Pancreas (tissue), 10 donors: Measurements from ENCODE around the gene RPL10A. TPM values are rescaled to one million over a fixed set of nuclear protein-coding genes. Genes with fewer than 3 reads are reported as not detected.

ENCODE experiments used
- ATAC-seq, 4 donors: fragments of 200-7000 bp; cut with Tn5 transposase; one replicate each; pipeline versions ENCODE4 v1.8.0 to v1.9.1; 2020; ENCODE audit warnings: mild to moderate bottlenecking in 4 of 4, moderate library complexity in 4 of 4
- DNase-seq, 6 donors: peaks; one replicate each; pipeline ENCODE4 v3.0.0-alpha.2; 2020
- FAIRE-seq: peaks from 2 replicates; lab custom pipeline; 2012; peaks lifted over from hg19 to GRCh38; lab: Jason Lieb, UNC
- H3K27ac ChIP-seq, 4 donors: fragments of 200-600 bp; sonication (generic); 1 replicate in 3 of 4; 2 replicates in 1 of 4; pipeline versions ENCODE4 v1.5.0 to v1.8.0; 2020
- H3K27me3 ChIP-seq, 4 donors: fragments of 200-600 bp; one replicate each; pipeline ENCODE4 v1.8.0; 2021
- H3K36me3 ChIP-seq, 3 donors: fragments of 200-600 bp; sonication (generic) in 1 of 3; one replicate each; pipeline versions ENCODE4 v1.5.0 to v1.8.0; 2020 to 2021
- H3K4me1 ChIP-seq, 3 donors: fragments of 200-600 bp; one replicate each; pipeline ENCODE4 v1.8.0; 2021
- H3K4me3 ChIP-seq, 4 donors: fragments of 200-600 bp; sonication (generic) in 2 of 4; one replicate each; pipeline versions ENCODE4 v1.5.0 to v1.8.0; 2020 to 2021
- H3K9me3 ChIP-seq, 4 donors: fragments of 200-600 bp; one replicate each; pipeline ENCODE4 v1.8.0; 2021
- CTCF ChIP-seq, 4 donors: fragments of 200-600 bp; sonication (generic) in 3 of 4; IDR thresholded peaks; one replicate each; pipeline versions ENCODE4 v1.5.0 to v1.8.0; 2021; ENCODE audit warnings: antibody characterized with exemption in 4 of 4
- WGBS, 2 donors: extraction: QIAGEN DNeasy Blood & Tissue Kit; methylation state at CpG; one replicate each; pipeline ENCODE4 v1.1.7; 2013; 5-methylcytosine and 5-hydroxymethylcytosine counted together
- intact Hi-C, 3 donors: fragments of 100-400 bp; cut with DNase I; formaldehyde crosslinking; loops; one replicate each; pipeline versions ENCODE4 v1.11.1 to v1.14.2; 2022
- polyA plus RNA-seq, 2 donors: library from polyadenylated mRNA; stranded (reverse); fragments of 200-250 nt; gene quantifications; one replicate each; pipeline ENCODE4 v1.2.3, GENCODE V29; 2013
- total RNA-seq, 6 donors: library from RNA; stranded (reverse); fragmentation: NEBNext Ultra II Directional in 4 of 6; extraction: Animal tissue kit (Norgen Biotek cat#: 25700) in 4 of 6; gene quantifications; one replicate each; pipeline versions ENCODE4 v1.2.1 to v1.2.4, GENCODE V29; 2021 to 2023
- donor health status: healthy with polysubstance abuse.
- donor health status: DM: no; HTN: no; CAD: no; lungs with moderate emphysema.
- donor health status: DM: no; HTN: no; CAD: no.
- donor health status: control.
- donor health status: control.
- donor health status: Bipolar disorder and iron deficiency.
- donor health status: DM: yes; HTN: yes; CAD: no.
- donor health status: DM: no; HTN: no; CAD: no.
- donor health status: DM: no; HTN: no; CAD: no.
- donor health status: DM: yes; HTN: yes; CAD: no.

Gene RPL10A
- total and polyA plus RNA-seq, 8 donors: 429 to 1,265 (median 898) TPM

- Histone ChIP-seq H3K36me3 (no peaks in the 10 kb centered on the region), H3K4me3 (peak overlapping the region in 2 of 4 donors; percentile 15 to 16), H3K27me3 (no peaks in the 10 kb centered on the region), H3K9me3 (no peaks in the 10 kb centered on the region), H3K4me1 (peaks cover 0 to 8% (median 0%) of the 10 kb centered on the region in 3 donors), H3K27ac (peak overlapping the region in 1 of 4 donors; percentile 57)
- no peak for FAIRE-seq
- 45 to 46% methylated on average over 60 to 61 of the region's 61 CpGs for WGBS, 2 donors
- TF ChIP-seq CTCF (IDR thresholded peaks at IDR 0.05): no peak
- peak; percentile 70 to 83 (median 77) for ATAC-seq
- DNase-seq: peak; percentile 66 to 83 (median 78)
- intact Hi-C loops: no loop called here
Measured at GRCh38 chr6:35486005-35486925, 18.1 kb downstream of the RPL10A start.

GRCh38 chr6:35487658-35488516, 19.7 kb downstream of the RPL10A start:
- Histone ChIP-seq H3K4me1 (peaks cover 0 to 12% (median 0%) of the 10 kb centered on the region in 3 donors), H3K4me3 (no peak overlapping the region), H3K9me3 (no peaks in the 10 kb centered on the region), H3K27me3 (no peaks in the 10 kb centered on the region), H3K36me3 (no peaks in the 10 kb centered on the region), H3K27ac (peak overlapping the region in 2 of 4 donors; percentile 23 to 30)
- DNase-seq: no peak
- ATAC-seq: peak in 3 of 4 donors; percentile 3 to 20 (median 3)
- intact Hi-C loops: no loop called here
- TF ChIP-seq CTCF (IDR thresholded peaks at IDR 0.05): no peak
- no peak for FAIRE-seq
- 61 to 62% methylated on average over 9 of the region's 9 CpGs for WGBS, 2 donors

- TF ChIP-seq CTCF (IDR thresholded peaks at IDR 0.05): no peak
- WGBS, 2 donors: 84 to 85% methylated on average over 9 of the region's 9 CpGs
- Histone ChIP-seq H3K4me3 (no peak overlapping the region), H3K4me1 (peaks cover 0 to 12% (median 0%) of the 10 kb centered on the region in 3 donors), H3K27ac (peak overlapping the region in 2 of 4 donors; percentile 23 to 30), H3K27me3 (no peaks in the 10 kb centered on the region), H3K9me3 (no peaks in the 10 kb centered on the region), H3K36me3 (no peaks in the 10 kb centered on the region)
- FAIRE-seq (no peak), ATAC-seq (no peak), DNase-seq (no peak)
- intact Hi-C loops: no loop called here
Measured at GRCh38 chr6:35488517-35488862, 20.3 kb downstream of the RPL10A start.

GRCh38 chr6:35489066-35489465, 20.9 kb downstream of the RPL10A start:
- FAIRE-seq: no peak
- no peaks in the 10 kb centered on the region for H3K27me3 ChIP-seq
- H3K36me3 ChIP-seq: no peaks in the 10 kb centered on the region
- no peak overlapping the region for H3K27ac ChIP-seq
- WGBS, 2 donors: 86 to 95% methylated on average over 1 of the region's 1 CpG
- peaks cover 0 to 12% (median 0%) of the 10 kb centered on the region in 3 donors for H3K4me1 ChIP-seq
- TF ChIP-seq CTCF (IDR thresholded peaks at IDR 0.05): no peak
- ATAC-seq: no peak
- no peak overlapping the region for H3K4me3 ChIP-seq
- intact Hi-C loops: no loop called here
- no peaks in the 10 kb centered on the region for H3K9me3 ChIP-seq
- no peak for DNase-seq
